ENCODE data around the gene SPINK1. TPM values are rescaled to one million over a fixed set of nuclear protein-coding genes. Genes with fewer than 3 reads are reported as not detected.

SPINK1 gene
- total and polyA plus RNA-seq, 4 donors = 4.0 to 20.2 (median 15.0) TPM

GRCh38 chr5:147809830-147810666 lies 21.4 kb downstream of the SPINK1 start:
- no peak for DNase-seq
- 54 to 60% methylated on average over 5 of the region's 5 CpGs for WGBS, 2 donors
- H3K9ac ChIP-seq (ENCODE audit: insufficient read depth in 1 of 2, low read length in 2 of 2) = no peak overlapping the region
- no peak overlapping the region for H3K27ac ChIP-seq (ENCODE audit: low read depth in 1 of 2, low read length in 1 of 2)
- no peaks in the 10 kb centered on the region for H3K36me3 ChIP-seq (ENCODE audit: control insufficient read depth in 4 of 4, insufficient read depth in 4 of 4, low read length in 4 of 4)
- no peak for TF ChIP-seq CTCF (IDR thresholded peaks at IDR 0.05; ENCODE audit: control extremely low read depth, extremely low read depth)
- no peaks in the 10 kb centered on the region for H3K9me3 ChIP-seq (ENCODE audit: control insufficient read depth in 4 of 4, insufficient read depth in 3 of 4, low read length in 3 of 4)
- H3K4me1 ChIP-seq (ENCODE audit: control insufficient read depth in 5 of 5, insufficient read depth in 5 of 5, low read length in 5 of 5) = peaks cover 0 to 7% (median 0%) of the 10 kb centered on the region in 5 donors
- ATAC-seq (ENCODE audit: insufficient read depth, low FRiP score) = no peak
- H3K27me3 ChIP-seq (ENCODE audit: control insufficient read depth in 3 of 3, insufficient read depth in 3 of 3, low read length in 2 of 3) = no peaks in the 10 kb centered on the region
- H3K4me3 ChIP-seq = no peak overlapping the region

GRCh38 chr5:147805030-147805454 lies 26.4 kb downstream of the SPINK1 start:
- H3K27me3 ChIP-seq (ENCODE audit: control insufficient read depth in 3 of 3, insufficient read depth in 3 of 3, low read length in 2 of 3) = no peaks in the 10 kb centered on the region
- TF ChIP-seq CTCF (IDR thresholded peaks at IDR 0.05; ENCODE audit: control extremely low read depth, extremely low read depth) = no peak
- H3K9ac ChIP-seq (ENCODE audit: insufficient read depth in 1 of 2, low read length in 2 of 2) = no peak overlapping the region
- H3K9me3 ChIP-seq (ENCODE audit: control insufficient read depth in 4 of 4, insufficient read depth in 3 of 4, low read length in 3 of 4) = peaks cover 0 to 2% (median 0%) of the 10 kb centered on the region in 4 donors
- H3K4me3 ChIP-seq = no peak overlapping the region
- whole genome bisulfite sequencing, 2 donors = 19 to 29% methylated on average over 6 of the region's 6 CpGs
- H3K27ac ChIP-seq (ENCODE audit: low read depth in 1 of 2, low read length in 1 of 2) = peak overlapping the region in 1 of 2 donors; percentile 23
- DNase-seq (peak; percentile 30 to 97 (median 92)), ATAC-seq (ENCODE audit: insufficient read depth, low FRiP score) (peak; percentile 53)
- peaks cover 0 to 24% (median 10%) of the 10 kb centered on the region in 5 donors for H3K4me1 ChIP-seq (ENCODE audit: control insufficient read depth in 5 of 5, insufficient read depth in 5 of 5, low read length in 5 of 5)
- no peaks in the 10 kb centered on the region for H3K36me3 ChIP-seq (ENCODE audit: control insufficient read depth in 4 of 4, insufficient read depth in 4 of 4, low read length in 4 of 4)

- H3K27ac ChIP-seq (ENCODE audit: low read depth in 1 of 2, low read length in 1 of 2) = no peak overlapping the region
- ATAC-seq (ENCODE audit: insufficient read depth, low FRiP score) (no peak), DNase-seq (peak; percentile 21 to 71 (median 60))
- no peak overlapping the region for H3K4me3 ChIP-seq
- H3K9ac ChIP-seq (ENCODE audit: insufficient read depth in 1 of 2, low read length in 2 of 2) = no peak overlapping the region
- peaks cover 0 to 24% (median 10%) of the 10 kb centered on the region in 5 donors for H3K4me1 ChIP-seq (ENCODE audit: control insufficient read depth in 5 of 5, insufficient read depth in 5 of 5, low read length in 5 of 5)
- no peak for TF ChIP-seq CTCF (IDR thresholded peaks at IDR 0.05; ENCODE audit: control extremely low read depth, extremely low read depth)
- no peaks in the 10 kb centered on the region for H3K27me3 ChIP-seq (ENCODE audit: control insufficient read depth in 3 of 3, insufficient read depth in 3 of 3, low read length in 2 of 3)
- H3K36me3 ChIP-seq (ENCODE audit: control insufficient read depth in 4 of 4, insufficient read depth in 4 of 4, low read length in 4 of 4) = no peaks in the 10 kb centered on the region
- peaks cover 0 to 2% (median 0%) of the 10 kb centered on the region in 4 donors for H3K9me3 ChIP-seq (ENCODE audit: control insufficient read depth in 4 of 4, insufficient read depth in 3 of 4, low read length in 3 of 4)
- WGBS, 2 donors = 57 to 75% methylated on average over 3 of the region's 3 CpGs
Observed at GRCh38 chr5:147804334-147804733, 27.1 kb downstream of the SPINK1 start.
